Endodermal cell (in vitro differentiated cells): ENCODE results near the gene RPL34. TPM values are rescaled to one million over a fixed set of nuclear protein-coding genes. Genes with fewer than 3 reads are reported as not detected.

Experiments used
- DNase-seq: peaks from one replicate; pipeline ENCODE4 v3.0.0-alpha.2; 2017
- H3K27ac ChIP-seq: 2 replicates; pipeline ENCODE4 v1.5.1; 2013; ENCODE audit warnings: mild to moderate bottlenecking, low read depth, low read length, moderate library complexity
- H3K27me3 ChIP-seq: 2 replicates; pipeline ENCODE4 v1.6.1; 2013; ENCODE audit warnings: mild to moderate bottlenecking, low read length, moderate library complexity; ENCODE audit not compliant: insufficient read depth, control insufficient read depth, poor library complexity, severe bottlenecking
- H3K36me3 ChIP-seq: 2 replicates; pipeline ENCODE4 v1.7.0; 2013; ENCODE audit warnings: mild to moderate bottlenecking, low read length, moderate library complexity; ENCODE audit not compliant: control insufficient read depth, insufficient read depth
- H3K4me1 ChIP-seq: one replicate; pipeline ENCODE4 v1.7.0; 2013; ENCODE audit warnings: low read length; ENCODE audit not compliant: control insufficient read depth, insufficient read depth
- H3K4me3 ChIP-seq: 2 replicates; pipeline ENCODE4 v1.5.1; 2013; ENCODE audit warnings: mild to moderate bottlenecking, low read length, moderate library complexity
- H3K9ac ChIP-seq: 2 replicates; pipeline ENCODE4 v1.6.1; 2013; ENCODE audit warnings: mild to moderate bottlenecking, low read length, moderate library complexity; ENCODE audit not compliant: poor library complexity, severe bottlenecking; ENCODE audit errors: extremely low read depth
- H3K9me3 ChIP-seq: 2 replicates; pipeline ENCODE4 v1.6.1; 2013; ENCODE audit warnings: mild to moderate bottlenecking, low read length, moderate library complexity; ENCODE audit not compliant: control insufficient read depth
- H3K27ac Mint-ChIP-seq: 2 replicates; pipeline ENCODE4 v1.8.0; 2020; ENCODE audit warnings: mixed read lengths
- H3K27me3 Mint-ChIP-seq: 2 replicates; pipeline ENCODE4 v1.8.0; 2021; ENCODE audit warnings: mild to moderate bottlenecking, mixed read lengths; ENCODE audit not compliant: insufficient read depth
- H3K36me3 Mint-ChIP-seq: 2 replicates; pipeline ENCODE4 v1.8.0; 2020; ENCODE audit warnings: low read depth, mixed read lengths
- H3K4me1 Mint-ChIP-seq: 2 replicates; pipeline ENCODE4 v1.8.0; 2020; ENCODE audit warnings: mixed read lengths
- H3K4me3 Mint-ChIP-seq: 2 replicates; pipeline ENCODE4 v1.8.0; 2020; ENCODE audit warnings: mild to moderate bottlenecking, moderate library complexity, mixed read lengths
- H3K9me3 Mint-ChIP-seq: 2 replicates; pipeline ENCODE4 v1.8.0; 2020; ENCODE audit warnings: mild to moderate bottlenecking, mixed read lengths
- WGBS, 2 experiments: methylation state at CpG; one replicate each; pipeline versions ENCODE4 v1.1.5 to v1.1.7; 2013; ENCODE audit warnings: missing lambda C conversion rate in 2 of 2, mixed read lengths in 1 of 2; ENCODE audit not compliant: insufficient coverage in 1 of 2, insufficient read length in 1 of 2; 5-methylcytosine and 5-hydroxymethylcytosine counted together
- long read RNA-seq, 4 experiments: library from polyadenylated mRNA in 2 of 4; library from RNA in 1 of 4; library from capped mRNA in 1 of 4; stranded (forward) in 3 of 4; unstranded in 1 of 4; transcript quantifications; one replicate each; pipeline ENCODE4 v2.0.0, GENCODE V29; 2020 to 2021; ENCODE audit warnings: inconsistent platforms in 1 of 4
- polyA plus RNA-seq, 2 experiments: library from polyadenylated mRNA; stranded (reverse); fragments of 50-300 nt; gene quantifications; one replicate each; pipeline ENCODE4 v1.2.3, GENCODE V29; 2013
- total RNA-seq, 2 donors: library from RNA; stranded (reverse); fragmentation: NEBNext Ultra II Directional in 1 of 2; extraction: Animal tissue kit (Norgen Biotek cat#: 25700) in 1 of 2; gene quantifications; 2 replicates in 1 of 2; 3 replicates in 1 of 2; pipeline ENCODE4 v1.2.1, GENCODE V29; 2021
- TF ChIP-seq, protein P1 (sequence below): fragments of 200-600 bp; sonication (generic); conservative IDR thresholded peaks from 2 replicates; pipeline ENCODE4 v1.5.0; 2021; ENCODE audit warnings: antibody characterized with exemption, mild to moderate bottlenecking

Gene RPL34
- total RNA-seq = 1,000 to 10,000 TPM; 1,014 to 1,108 TPM
- polyA plus RNA-seq (2013, experiment 1 of 2) = 2,395 TPM
- polyA plus RNA-seq (2013, experiment 2 of 2) = 2,126 TPM
- long read RNA-seq, experiment 1, transcript RPL34-201 (5 exons, 529 nt) = minor isoform, 17 of 516 reads
- long read RNA-seq, experiment 1, transcript RPL34-206 (2 exons, 629 nt) = minor isoform, 9 of 516 reads
- long read RNA-seq, experiment 1, transcript RPL34-202 (5 exons, 441 nt) = major isoform, 23 of 516 reads
- long read RNA-seq, experiment 1, partial matches to known transcripts = 455 of 516 reads
- long read RNA-seq, experiment 1, other reads (novel, unspliced or antisense) = 12 of 516 reads
- long read RNA-seq, experiment 2, transcript RPL34-201 (5 exons, 529 nt) = minor isoform, 14 of 464 reads
- long read RNA-seq, experiment 2, transcript RPL34-202 (5 exons, 441 nt) = major isoform, 420 of 464 reads
- long read RNA-seq, experiment 2, partial matches to known transcripts = 24 of 464 reads
- long read RNA-seq, experiment 2, other reads (novel, unspliced or antisense) = 6 of 464 reads
- long read RNA-seq, experiment 3, transcript RPL34-201 (5 exons, 529 nt) = minor isoform, 12 of 214 reads
- long read RNA-seq, experiment 3, transcript RPL34-202 (5 exons, 441 nt) = major isoform, 147 of 214 reads
- long read RNA-seq, experiment 3, partial matches to known transcripts = 42 of 214 reads
- long read RNA-seq, experiment 3, other reads (novel, unspliced or antisense) = 10 of 214 reads
- long read RNA-seq, experiment 4, partial matches to known transcripts = 1 of 40 reads
- long read RNA-seq, experiment 4, other reads (novel, unspliced or antisense) = 39 of 40 reads

DNA sequence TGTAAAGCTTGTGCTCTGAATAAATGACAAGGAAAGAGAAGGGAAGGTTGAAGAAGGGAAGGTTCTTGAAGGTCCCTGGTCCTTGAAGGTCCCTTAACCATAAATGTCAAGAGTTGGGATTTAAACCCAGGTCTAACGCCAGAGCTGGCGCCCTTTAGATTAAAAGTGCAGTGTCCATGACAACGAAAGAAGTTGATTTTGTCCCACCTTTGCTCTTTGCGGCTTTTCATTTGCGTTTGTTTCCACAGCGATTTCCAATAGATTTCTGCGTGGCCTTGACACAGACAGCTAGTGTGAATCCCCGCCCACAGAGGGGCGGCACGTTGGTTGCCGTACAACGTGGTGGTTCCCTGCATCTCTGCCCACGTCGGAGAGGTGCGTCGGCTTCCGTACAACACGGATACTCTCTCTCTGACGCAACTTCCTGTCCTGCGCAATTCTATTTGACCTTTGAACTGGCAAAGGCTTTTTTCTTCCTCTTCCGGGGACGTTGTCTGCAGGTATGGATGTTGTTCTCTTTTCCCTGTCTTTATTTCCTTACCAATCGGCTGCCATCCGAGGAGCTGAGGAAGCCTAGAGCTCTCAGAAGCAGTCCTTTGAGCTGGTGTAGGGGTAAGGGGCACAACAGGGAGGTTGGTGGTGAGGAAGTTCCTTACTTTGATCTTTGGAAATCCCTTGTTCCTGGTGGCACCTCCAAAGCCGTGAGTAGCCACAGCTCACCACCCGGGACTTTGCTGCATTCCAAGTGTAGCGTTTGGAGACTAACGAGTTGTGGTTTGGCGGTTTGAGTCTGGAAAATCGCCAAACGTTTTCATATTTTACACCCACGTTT is at the start of gene RPL34:
Gene RPL34, plus strand, starts transcription at position 476 of the 832 bp plus-strand sequence. CDS start 1,384 bp downstream, outside the sequence.
- Mint-ChIP-seq H3K4me3 (peak within 1 kb of the TSS; percentile 99), H3K27ac (peak within 1 kb of the TSS; percentile 98), H3K27me3 (no peaks in the 10 kb centered on the region), H3K4me1 (peaks cover 39% of the 10 kb centered on the region), H3K9me3 (peaks cover 15% of the 10 kb centered on the region), H3K36me3 (peaks cover 43% of the 10 kb centered on the region)
- Histone ChIP-seq H3K36me3 (peaks cover 38% of the 10 kb centered on the region), H3K9me3 (peaks cover 11% of the 10 kb centered on the region), H3K9ac (peak within 1 kb of the TSS; percentile 98), H3K27me3 (no peaks in the 10 kb centered on the region), H3K4me3 (peak within 1 kb of the TSS; percentile 99), H3K27ac (peak within 1 kb of the TSS; percentile 81), H3K4me1 (peaks cover 3% of the 10 kb centered on the region)
- peak; percentile 97 for DNase-seq
- 2 to 6% methylated on average over 20 to 31 of the region's 32 CpGs for WGBS, 2 experiments
- TF ChIP-seq, protein P1, sequence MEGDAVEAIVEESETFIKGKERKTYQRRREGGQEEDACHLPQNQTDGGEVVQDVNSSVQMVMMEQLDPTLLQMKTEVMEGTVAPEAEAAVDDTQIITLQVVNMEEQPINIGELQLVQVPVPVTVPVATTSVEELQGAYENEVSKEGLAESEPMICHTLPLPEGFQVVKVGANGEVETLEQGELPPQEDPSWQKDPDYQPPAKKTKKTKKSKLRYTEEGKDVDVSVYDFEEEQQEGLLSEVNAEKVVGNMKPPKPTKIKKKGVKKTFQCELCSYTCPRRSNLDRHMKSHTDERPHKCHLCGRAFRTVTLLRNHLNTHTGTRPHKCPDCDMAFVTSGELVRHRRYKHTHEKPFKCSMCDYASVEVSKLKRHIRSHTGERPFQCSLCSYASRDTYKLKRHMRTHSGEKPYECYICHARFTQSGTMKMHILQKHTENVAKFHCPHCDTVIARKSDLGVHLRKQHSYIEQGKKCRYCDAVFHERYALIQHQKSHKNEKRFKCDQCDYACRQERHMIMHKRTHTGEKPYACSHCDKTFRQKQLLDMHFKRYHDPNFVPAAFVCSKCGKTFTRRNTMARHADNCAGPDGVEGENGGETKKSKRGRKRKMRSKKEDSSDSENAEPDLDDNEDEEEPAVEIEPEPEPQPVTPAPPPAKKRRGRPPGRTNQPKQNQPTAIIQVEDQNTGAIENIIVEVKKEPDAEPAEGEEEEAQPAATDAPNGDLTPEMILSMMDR = no peak

GRCh38 chr4:108570993-108571569 is 49.3 kb upstream of the RPL34 start:
- TF ChIP-seq, protein P1 = no peak
- H3K9me3 Mint-ChIP-seq = no peaks in the 10 kb centered on the region
- no peaks in the 10 kb centered on the region for H3K9me3 ChIP-seq
- H3K27me3 ChIP-seq = no peaks in the 10 kb centered on the region
- 51 to 68% methylated on average over 3 to 4 of the region's 4 CpGs for WGBS, 2 experiments
- no peaks in the 10 kb centered on the region for H3K4me1 Mint-ChIP-seq
- H3K36me3 ChIP-seq = no peaks in the 10 kb centered on the region
- H3K27ac ChIP-seq = no peak overlapping the region
- H3K27me3 Mint-ChIP-seq = peaks cover 4% of the 10 kb centered on the region
- H3K4me1 ChIP-seq = no peaks in the 10 kb centered on the region
- H3K4me3 Mint-ChIP-seq = no peak overlapping the region
- no peak overlapping the region for H3K27ac Mint-ChIP-seq
- no peaks in the 10 kb centered on the region for H3K36me3 Mint-ChIP-seq
- H3K4me3 ChIP-seq = no peak overlapping the region
- no peak overlapping the region for H3K9ac ChIP-seq
- no peak for DNase-seq

GRCh38 chr4:108574402-108574801 is 46.0 kb upstream of the RPL34 start:
- H3K9me3 Mint-ChIP-seq = no peaks in the 10 kb centered on the region
- 67 to 73% methylated on average over 1 to 3 of the region's 3 CpGs for WGBS, 2 experiments
- Histone ChIP-seq H3K27ac (no peak overlapping the region), H3K36me3 (no peaks in the 10 kb centered on the region), H3K27me3 (no peaks in the 10 kb centered on the region), H3K4me1 (no peaks in the 10 kb centered on the region), H3K4me3 (no peak overlapping the region), H3K9me3 (no peaks in the 10 kb centered on the region), H3K9ac (no peak overlapping the region)
- DNase-seq = no peak
- no peak overlapping the region for H3K27ac Mint-ChIP-seq
- H3K4me1 Mint-ChIP-seq = no peaks in the 10 kb centered on the region
- H3K36me3 Mint-ChIP-seq = no peaks in the 10 kb centered on the region
- TF ChIP-seq, protein P1 = no peak
- peaks cover 4% of the 10 kb centered on the region for H3K27me3 Mint-ChIP-seq
- H3K4me3 Mint-ChIP-seq = no peak overlapping the region
